Ovary (tissue), 9 donors: ENCODE measurements around the gene DGUOK. TPM values are rescaled to one million over a fixed set of nuclear protein-coding genes. Genes with fewer than 3 reads are reported as not detected.

ENCODE experiments used
- DNase-seq, 5 donors: peaks; one replicate each; pipeline ENCODE4 v3.0.0-alpha.2; 2019 to 2020
- H3K27ac ChIP-seq, 2 donors: fragments of 200-600 bp; one replicate each; pipeline versions ENCODE4 v1.5.1 to v1.8.0; 2019 to 2022
- H3K27me3 ChIP-seq: fragments of 200-600 bp; one replicate; pipeline ENCODE4 v1.8.0; 2022
- H3K36me3 ChIP-seq: fragments of 200-600 bp; sonication (generic); one replicate; pipeline ENCODE4 v1.5.1; 2019
- H3K4me1 ChIP-seq: one replicate; pipeline ENCODE4 v1.8.1; 2013; ENCODE audit warnings: mild to moderate bottlenecking, moderate library complexity; ENCODE audit not compliant: insufficient read depth
- H3K4me3 ChIP-seq: fragments of 200-600 bp; sonication (generic); one replicate; pipeline ENCODE4 v1.5.1; 2017
- H3K9me3 ChIP-seq, 2 donors: fragments of 200-600 bp in 1 of 2; sonication (generic) in 1 of 2; one replicate each; pipeline versions ENCODE4 v1.5.1 to v1.8.1; 2013 to 2019; ENCODE audit warnings: mild to moderate bottlenecking in 1 of 2, moderate library complexity in 1 of 2
- CTCF ChIP-seq, 3 donors: fragments of 450-650 bp in 2 of 3; fragments of 200-600 bp in 1 of 3; IDR thresholded peaks; one replicate each; pipeline versions ENCODE4 v1.5.1 to v1.8.0; 2016 to 2022; ENCODE audit warnings: antibody characterized with exemption in 3 of 3, mild to moderate bottlenecking in 1 of 3
- EP300 ChIP-seq: sonication (generic); formaldehyde crosslinking; IDR thresholded peaks from one replicate; pipeline ENCODE4 v1.6.1; 2017; ENCODE audit warnings: antibody characterized with exemption
- POLR2A ChIP-seq: fragments of 450-650 bp; IDR thresholded peaks from one replicate; pipeline ENCODE4 v1.6.1; 2017; ENCODE audit warnings: antibody characterized with exemption, mild to moderate bottlenecking, moderate library complexity
- WGBS, 3 donors: extraction: QIAGEN DNeasy Blood & Tissue Kit in 1 of 3; methylation state at CpG; one replicate each; pipeline versions ENCODE4 v1.1.5 to v1.1.7; 2013 to 2017; 5-methylcytosine and 5-hydroxymethylcytosine counted together
- intact Hi-C, 4 donors: fragments of 100-400 bp; cut with DNase I; formaldehyde crosslinking; loops; one replicate each; pipeline versions ENCODE4 v1.11.0 to v1.15.1; 2022 to 2023
- polyA plus RNA-seq, 2 donors: library from polyadenylated mRNA; stranded (reverse); fragments of 200-250 nt in 1 of 2; fragments of 350-450 nt in 1 of 2; fragmentation: Illumina TruSeq in 1 of 2; extraction: RNeasy Lipid Tissue Mini Kit (QIAGEN cat#74804) in 1 of 2; gene quantifications; one replicate each; pipeline ENCODE4 v1.2.3, GENCODE V29; 2013 to 2014
- total RNA-seq, 7 donors: library from RNA; depleted of rRNA in 2 of 7; stranded (reverse); fragments of >200 nt in 2 of 7; fragmentation: NEBNext Ultra II Directional in 3 of 7; extraction: Animal tissue kit (Norgen Biotek cat#: 25700) in 3 of 7; gene quantifications; one replicate each; pipeline versions ENCODE4 v1.1.0 to v1.2.4, GENCODE V29; 2016 to 2023
- donor health status: DM: no; HTN: no; CAD: no; lungs with moderate emphysema.
- donor health status: DM: no; HTN: no; CAD: no.
- donor health status: Bipolar disorder and iron deficiency.
- donor health status: DM: yes; HTN: yes; CAD: no.
- donor health status: DM: no; HTN: no; CAD: no.
- donor health status: DM: yes; HTN: yes; CAD: no.

DGUOK gene
- total and polyA plus RNA-seq, 9 donors, result 45.8 to 84.1 (median 57.4) TPM

DNA sequence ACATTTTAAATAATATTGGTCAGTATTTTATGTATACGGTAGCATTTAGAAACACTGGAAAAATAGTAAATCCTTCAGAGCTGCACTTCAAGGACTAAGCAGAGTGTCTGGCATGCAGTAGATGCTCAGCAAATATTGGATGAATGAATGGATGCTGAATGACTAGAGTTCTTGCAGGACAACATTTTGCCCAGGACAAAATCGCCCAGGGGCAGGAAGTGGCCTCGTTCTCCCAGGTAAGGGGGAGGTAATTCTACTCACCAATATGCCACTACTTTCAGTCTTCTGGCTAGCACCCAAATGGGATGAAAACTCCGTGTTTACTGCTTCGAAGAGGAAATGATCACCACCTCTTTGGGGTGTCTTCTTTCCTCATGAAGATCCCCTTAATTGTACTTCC lies 4.0 kb upstream of the DGUOK start:
- no peaks in the 10 kb centered on the region for H3K27me3 ChIP-seq
- no peaks in the 10 kb centered on the region for H3K36me3 ChIP-seq
- DNase-seq, result no peak
- TF ChIP-seq EP300, result no peak
- TF ChIP-seq POLR2A, result no peak
- no peak for TF ChIP-seq CTCF (IDR thresholded peaks at IDR 0.05)
- no peaks in the 10 kb centered on the region for H3K4me1 ChIP-seq
- H3K9me3 ChIP-seq, result no peaks in the 10 kb centered on the region
- no peak overlapping the region for H3K4me3 ChIP-seq
- intact Hi-C loops, result loop anchor here in 1 of 4 donors (10.0 kb wide), 1 partner anchor 88 kb away; no protein-coding TSS in a partner anchor
- no peak overlapping the region for H3K27ac ChIP-seq
- 42 to 54% (median 47%) methylated on average over 5 of the region's 5 CpGs for WGBS, 3 donors

DNA sequence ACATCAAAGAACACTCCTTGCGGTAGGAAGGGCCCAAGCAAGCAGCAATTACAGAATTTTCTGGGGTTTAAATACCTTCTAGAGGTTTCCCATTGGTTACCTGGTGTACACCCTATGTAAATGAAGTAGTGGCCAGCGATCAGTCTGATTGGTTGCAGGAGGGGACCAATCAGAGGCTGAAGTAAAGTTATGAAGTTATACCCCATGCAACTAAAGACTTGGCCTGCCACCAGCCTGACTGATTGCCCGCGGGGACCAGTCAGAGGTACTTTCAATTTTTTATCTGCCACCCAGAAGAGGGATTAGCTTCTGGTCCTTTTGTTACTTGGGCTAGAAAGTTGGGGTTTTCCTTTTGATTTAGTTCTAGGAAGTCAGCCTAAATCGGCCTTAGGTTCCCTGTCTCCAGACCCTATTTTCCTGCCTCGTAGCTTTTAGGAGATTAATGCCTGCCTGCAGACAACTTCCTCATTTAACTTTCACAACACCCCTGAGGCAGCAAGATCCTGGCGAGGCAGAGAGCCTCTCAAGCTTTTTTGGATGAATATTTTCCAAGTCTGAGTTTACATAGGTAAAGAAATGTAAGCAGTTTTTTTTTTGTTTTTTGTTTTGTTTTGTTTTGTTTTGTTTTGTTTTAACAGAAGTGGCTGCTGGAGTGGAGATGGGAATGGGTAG lies 1.5 kb upstream of the DGUOK start:
- Histone ChIP-seq H3K4me1 (peaks cover 3% of the 10 kb centered on the region), H3K36me3 (no peaks in the 10 kb centered on the region), H3K9me3 (no peaks in the 10 kb centered on the region), H3K27me3 (no peaks in the 10 kb centered on the region), H3K4me3 (no peak overlapping the region), H3K27ac (no peak overlapping the region)
- TF ChIP-seq POLR2A (no peak), CTCF (IDR thresholded peaks at IDR 0.05) (no peak), EP300 (no peak)
- WGBS, 3 donors, result 87 to 88% (median 88%) methylated on average over 7 of the region's 7 CpGs
- no peak for DNase-seq
- intact Hi-C loops, result loop anchor here in 1 of 4 donors (5.0 to 10.0 kb wide), 2 partner anchors 77 to 90 kb away; no protein-coding TSS in a partner anchor

DNA sequence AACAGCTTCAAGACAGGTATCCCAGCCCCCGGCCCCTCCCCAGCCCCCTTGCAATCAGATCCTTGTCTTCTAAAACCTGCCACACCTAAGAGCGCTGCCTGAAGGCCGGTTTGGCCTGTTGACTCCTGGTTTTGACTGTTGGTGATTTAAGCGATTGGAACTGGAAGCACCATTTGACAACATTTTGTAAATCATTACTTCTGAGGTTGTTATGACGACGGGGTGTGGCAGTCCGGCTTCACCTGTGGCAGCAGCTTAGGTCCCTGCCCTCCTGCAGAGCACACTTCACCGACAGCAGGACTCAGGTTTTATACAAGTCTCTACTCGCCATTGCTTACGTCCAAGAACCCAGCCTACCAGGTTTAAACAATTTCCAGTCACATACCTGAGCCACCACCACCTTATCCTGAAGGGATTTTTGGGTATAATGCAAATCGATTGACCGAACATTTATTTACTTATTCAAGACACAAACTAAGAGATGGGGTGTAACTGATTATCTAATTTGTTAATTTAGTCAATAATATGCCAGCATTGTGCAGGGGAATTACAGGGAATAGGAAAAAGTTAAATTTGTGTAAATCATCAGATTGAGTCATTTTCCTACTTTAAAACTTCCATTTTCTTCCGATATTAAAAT lies 707 bp upstream of the DGUOK start:
- H3K27ac ChIP-seq, result peak overlapping the region in 1 of 2 donors; percentile 94

DNA sequence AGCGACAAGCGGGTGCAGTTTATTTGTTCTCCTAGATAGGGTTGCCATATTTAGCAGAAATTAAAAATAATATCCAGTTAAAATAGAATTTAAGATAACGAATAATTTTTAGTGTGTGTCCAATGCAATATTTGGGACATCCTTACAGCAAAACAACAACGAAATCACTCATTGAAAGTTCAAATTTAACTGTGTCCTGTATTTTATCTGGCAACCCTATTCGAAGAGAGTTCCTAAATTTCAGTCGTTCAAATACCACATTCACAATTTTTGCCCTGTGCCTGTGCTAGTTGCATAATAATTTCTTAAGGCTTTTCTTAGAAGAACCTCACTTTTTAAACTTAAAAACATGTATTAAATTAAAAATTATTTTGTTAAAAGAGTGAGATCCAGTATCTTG lies 664 bp downstream of the DGUOK start:
- DNase-seq, result no peak
- peak overlapping the region; percentile 83 to 94 for H3K27ac ChIP-seq
- WGBS, 3 donors, result 9 to 15% (median 10%) methylated on average over 6 of the region's 6 CpGs
- intact Hi-C loops, result loop anchor here in 1 of 4 donors (5.0 to 10.0 kb wide), 2 partner anchors 75 to 93 kb away; no protein-coding TSS in a partner anchor
- peaks cover 3% of the 10 kb centered on the region for H3K4me1 ChIP-seq
- no peaks in the 10 kb centered on the region for H3K27me3 ChIP-seq
- H3K36me3 ChIP-seq, result no peaks in the 10 kb centered on the region
- no peak for TF ChIP-seq EP300
- TF ChIP-seq CTCF (IDR thresholded peaks at IDR 0.05), result no peak
- H3K9me3 ChIP-seq, result no peaks in the 10 kb centered on the region
- H3K4me3 ChIP-seq, result peak overlapping the region; percentile 61

More for the DNA sequence above, 707 bp upstream of the DGUOK start:
- Histone ChIP-seq H3K4me3 (peak overlapping the region; percentile 61), H3K27me3 (no peaks in the 10 kb centered on the region), H3K9me3 (no peaks in the 10 kb centered on the region), H3K36me3 (no peaks in the 10 kb centered on the region), H3K4me1 (peaks cover 3% of the 10 kb centered on the region)
- 74 to 78% (median 76%) methylated on average over 13 of the region's 13 CpGs for WGBS, 3 donors
- DNase-seq, result peak in 2 of 5 donors; percentile 26
- intact Hi-C loops, result loop anchor here in 1 of 4 donors (5.0 to 10.0 kb wide), 2 partner anchors 76 to 91 kb away; no protein-coding TSS in a partner anchor
- no peak for TF ChIP-seq POLR2A
- no peak for TF ChIP-seq CTCF (IDR thresholded peaks at IDR 0.05)
- TF ChIP-seq EP300, result no peak
